Smooth muscle cell (in vitro differentiated cells): ENCODE results near the gene PFN3. TPM values are rescaled to one million over a fixed set of nuclear protein-coding genes. Genes with fewer than 3 reads are reported as not detected.

Experiments
- DNase-seq: peaks from one replicate; lab custom pipeline; 2025; ENCODE audit not compliant: unreplicated experiment; lab: John Stamatoyannopoulos, UW
- H2AFZ ChIP-seq: fragments of 200-600 bp; sonication (generic); 2 replicates; pipeline ENCODE4 v1.6.0; 2016; ENCODE audit warnings: antibody characterized with exemption, low read depth, mild to moderate bottlenecking
- H3F3A ChIP-seq: fragments of 200-600 bp; sonication (generic); 2 replicates; pipeline ENCODE4 v1.6.0; 2017; ENCODE audit warnings: antibody characterized with exemption, low read depth
- H3K27ac ChIP-seq: fragments of 200-600 bp; sonication (generic); 2 replicates; pipeline ENCODE4 v1.5.1; 2016; ENCODE audit warnings: low read depth, mild to moderate bottlenecking
- H3K27me3 ChIP-seq: fragments of 200-600 bp; sonication (generic); 2 replicates; pipeline ENCODE4 v1.6.1; 2016; ENCODE audit warnings: low read depth, mild to moderate bottlenecking
- H3K36me3 ChIP-seq: fragments of 200-600 bp; sonication (generic); 2 replicates; pipeline ENCODE4 v1.5.1; 2016; ENCODE audit warnings: low read depth
- H3K4me1 ChIP-seq: fragments of 200-600 bp; sonication (generic); 2 replicates; pipeline ENCODE4 v1.5.1; 2016; ENCODE audit warnings: low read depth
- H3K4me2 ChIP-seq: fragments of 200-600 bp; sonication (generic); 2 replicates; pipeline ENCODE4 v1.6.0; 2016; ENCODE audit warnings: mild to moderate bottlenecking
- H3K4me3 ChIP-seq: fragments of 200-600 bp; sonication (generic); 2 replicates; pipeline ENCODE4 v1.5.1; 2016; ENCODE audit warnings: mild to moderate bottlenecking
- H3K79me2 ChIP-seq: fragments of 200-600 bp; sonication (generic); 2 replicates; pipeline ENCODE4 v1.6.0; 2016; ENCODE audit warnings: low read depth, mild to moderate bottlenecking
- H3K9ac ChIP-seq: fragments of 200-600 bp; sonication (generic); 2 replicates; pipeline ENCODE4 v1.6.0; 2016; ENCODE audit warnings: low read depth
- H3K9me3 ChIP-seq: fragments of 200-600 bp; sonication (generic); replicated peaks from 2 replicates; pipeline ENCODE4 v1.5.1; 2016; ENCODE audit warnings: low read depth
- H4K20me1 ChIP-seq: fragments of 200-600 bp; sonication (generic); 2 replicates; pipeline ENCODE4 v1.6.0; 2016; ENCODE audit warnings: low read depth
- CTCF ChIP-seq: fragments of 200-600 bp; sonication (generic); IDR thresholded peaks from 2 replicates; pipeline ENCODE4 v1.5.1; 2017; ENCODE audit warnings: borderline replicate concordance, mild to moderate bottlenecking, antibody characterized with exemption; ENCODE audit not compliant: insufficient read depth, poor library complexity, severe bottlenecking
- WGBS: methylation state at CpG from one replicate; pipeline ENCODE4 v1.1.7; 2016; ENCODE audit warnings: low lambda C conversion rate; 5-methylcytosine and 5-hydroxymethylcytosine counted together
- polyA plus RNA-seq: library from polyadenylated mRNA; unstranded; fragments of >200 nt; fragmentation: Nextera tagmentation; extraction: Ambion mirVana; gene quantifications from 2 replicates; pipeline ENCODE4 v1.2.1, GENCODE V29; 2016
- total RNA-seq: library from RNA; depleted of rRNA; stranded (reverse); fragments of >200 nt; gene quantifications from 2 replicates; pipeline ENCODE4 v1.2.3, GENCODE V29; 2014

The PFN3 gene
- total and polyA plus RNA-seq, 2 experiments from 2014 or later: not detected

GRCh38 chr5:177433658-177434217 is 33.3 kb upstream of the PFN3 start:
- Histone ChIP-seq H3K27ac (no peak overlapping the region), H2AFZ (no peak overlapping the region), H4K20me1 (peaks cover 11% of the 10 kb centered on the region), H3F3A (no peaks in the 10 kb centered on the region), H3K4me3 (no peak overlapping the region), H3K4me1 (no peaks in the 10 kb centered on the region), H3K27me3 (no peaks in the 10 kb centered on the region), H3K9me3 (no peaks in the 10 kb centered on the region), H3K9ac (no peak overlapping the region), H3K36me3 (no peaks in the 10 kb centered on the region), H3K4me2 (no peak overlapping the region), H3K79me2 (peaks cover under 1% of the 10 kb centered on the region)
- 98% methylated on average over 28 of the region's 29 CpGs for WGBS
- no peak for TF ChIP-seq CTCF
- DNase-seq: no peak

GRCh38 chr5:177432839-177433657 is 32.6 kb upstream of the PFN3 start:
- Histone ChIP-seq H3K79me2 (peaks cover 3% of the 10 kb centered on the region), H3K4me3 (no peak overlapping the region), H3K4me2 (no peak overlapping the region), H3K27ac (no peak overlapping the region), H3K4me1 (no peaks in the 10 kb centered on the region), H3K27me3 (no peaks in the 10 kb centered on the region), H3K9ac (no peak overlapping the region), H3K36me3 (no peaks in the 10 kb centered on the region), H2AFZ (no peak overlapping the region), H3F3A (no peaks in the 10 kb centered on the region), H4K20me1 (peaks cover 13% of the 10 kb centered on the region), H3K9me3 (no peaks in the 10 kb centered on the region)
- TF ChIP-seq CTCF: no peak
- no peak for DNase-seq
- 95% methylated on average over 23 of the region's 25 CpGs for WGBS

GRCh38 chr5:177432143-177432838 is 31.8 kb upstream of the PFN3 start:
- no peak overlapping the region for H3K9ac ChIP-seq
- H3K4me3 ChIP-seq: no peak overlapping the region
- DNase-seq: no peak

More at GRCh38 chr5:177432143-177432838, 31.8 kb upstream of the PFN3 start:
- no peaks in the 10 kb centered on the region for H3K27me3 ChIP-seq
- peaks cover 6% of the 10 kb centered on the region for H3K4me1 ChIP-seq
- TF ChIP-seq CTCF: no peak
- H4K20me1 ChIP-seq: peaks cover 20% of the 10 kb centered on the region
- H3F3A ChIP-seq: no peaks in the 10 kb centered on the region
- H3K27ac ChIP-seq: no peak overlapping the region
- no peaks in the 10 kb centered on the region for H3K9me3 ChIP-seq
- 93% methylated on average over 18 of the region's 18 CpGs for WGBS
- H2AFZ ChIP-seq: no peak overlapping the region
- no peaks in the 10 kb centered on the region for H3K36me3 ChIP-seq
- H3K79me2 ChIP-seq: peaks cover 9% of the 10 kb centered on the region
- H3K4me2 ChIP-seq: no peak overlapping the region
